Amniotic stem cell (primary cell): ENCODE measurements around the gene ZNF200.
"Not testable (repeated sequence)": the region's sequence is repeated elsewhere in the genome, so short reads cannot be mapped to it uniquely, and the experiment has no call there.

Source experiments
- DNase-seq: peaks from one replicate; lab custom pipeline; 2025; lab: John Stamatoyannopoulos, UW

The ZNF200 gene

DNA sequence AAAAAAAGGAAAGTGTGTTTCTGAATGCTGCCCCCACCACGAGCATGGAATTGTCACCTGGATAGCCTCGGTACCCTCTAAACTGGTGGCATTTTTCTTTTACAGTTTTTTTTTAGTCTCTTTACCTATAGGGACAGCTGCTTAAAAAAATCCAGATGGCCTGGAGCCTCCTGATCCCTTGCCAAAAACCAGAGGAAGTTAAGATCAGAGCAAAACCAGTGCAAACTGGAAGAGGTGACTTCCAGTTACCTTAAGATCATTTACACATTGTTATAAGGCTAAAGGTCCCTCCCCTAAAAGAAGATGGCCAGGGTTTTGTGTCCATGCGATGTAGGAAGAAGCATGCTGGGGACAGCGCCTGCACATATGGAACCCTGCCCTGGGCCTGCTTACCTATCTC lies 18.0 kb upstream of the ZNF200 start:
- DNase-seq: no peak

DNA sequence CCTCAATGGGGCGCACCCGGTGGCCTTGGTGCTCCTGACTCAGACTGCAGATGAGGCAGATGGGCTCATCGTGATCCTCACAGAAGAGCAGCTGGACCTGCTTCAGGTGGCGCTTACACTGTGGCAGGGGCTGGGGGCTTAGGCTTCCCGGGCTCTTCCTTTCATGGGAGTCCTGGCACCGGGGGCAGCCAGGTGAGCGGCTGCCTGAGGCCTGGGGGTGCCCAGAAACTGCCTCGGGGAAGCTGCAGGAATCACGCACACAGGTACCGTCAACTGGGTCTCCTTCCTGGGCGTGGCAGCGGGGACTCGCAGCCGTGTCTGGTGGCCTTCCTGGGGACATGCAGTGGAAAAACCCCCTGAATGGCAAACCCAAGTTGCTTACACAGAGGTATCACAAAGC lies 14.5 kb upstream of the ZNF200 start:
- no peak for DNase-seq

DNA sequence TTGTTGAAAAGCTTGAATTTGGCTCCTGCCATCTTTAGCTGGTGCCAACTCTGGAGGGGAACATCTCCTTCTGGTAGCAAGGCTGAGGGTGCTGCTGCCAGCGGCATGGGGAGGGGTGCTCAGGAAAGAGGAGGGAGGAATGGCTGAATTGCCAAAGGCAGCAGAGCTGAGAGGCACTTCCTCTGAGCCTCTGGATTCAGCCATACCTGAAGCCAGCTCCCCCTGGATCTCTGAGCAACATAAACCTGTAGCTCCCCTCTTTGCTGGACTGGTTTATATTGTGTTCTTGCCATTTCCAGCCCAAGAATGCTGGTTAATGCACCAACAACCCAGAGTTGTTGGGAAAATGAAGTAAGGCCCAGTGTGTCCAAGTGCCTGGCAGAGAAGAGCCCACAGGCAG lies 14.1 kb upstream of the ZNF200 start:
- DNase-seq: no peak

DNA sequence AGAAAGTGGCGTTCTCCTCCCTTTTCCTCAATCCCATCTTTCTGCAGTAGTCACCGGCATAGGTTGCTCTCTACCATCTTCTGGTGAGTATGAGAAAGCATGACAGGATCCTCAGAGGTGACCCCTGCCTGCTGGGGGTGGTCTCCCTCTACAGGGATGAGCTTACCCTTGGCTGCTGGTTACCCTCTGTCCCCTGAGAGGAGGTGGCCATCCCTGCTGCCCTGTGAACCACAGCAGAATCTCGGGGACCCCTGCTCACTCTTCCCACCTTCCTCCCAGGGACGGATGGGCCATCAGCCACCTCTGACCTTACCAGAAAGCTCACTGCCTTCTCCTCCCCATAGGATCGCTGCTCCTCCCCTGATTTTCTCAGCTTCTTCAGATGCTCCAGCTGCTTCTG lies 13.6 kb upstream of the ZNF200 start:
- DNase-seq: no peak

DNA sequence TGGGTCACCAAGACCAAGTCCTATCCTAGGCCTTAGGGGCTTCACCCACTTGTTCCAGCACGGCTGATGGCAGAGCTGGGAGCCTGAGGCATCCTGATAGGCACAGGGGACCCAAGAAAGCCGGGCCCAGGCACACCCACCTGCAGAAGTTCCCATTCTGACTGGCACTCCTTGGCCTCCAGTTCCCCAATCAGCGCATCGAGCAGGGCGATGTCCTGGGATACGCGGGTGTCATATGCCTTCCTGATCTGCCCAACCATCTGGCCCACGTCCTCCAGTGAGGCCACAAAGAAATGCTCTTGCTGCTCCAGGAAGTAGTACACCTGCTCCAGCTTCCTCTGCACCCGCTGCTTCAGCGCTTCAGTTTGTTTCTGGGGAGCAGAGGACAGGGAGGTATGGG lies 11.9 kb upstream of the ZNF200 start:
- DNase-seq: no peak

DNA sequence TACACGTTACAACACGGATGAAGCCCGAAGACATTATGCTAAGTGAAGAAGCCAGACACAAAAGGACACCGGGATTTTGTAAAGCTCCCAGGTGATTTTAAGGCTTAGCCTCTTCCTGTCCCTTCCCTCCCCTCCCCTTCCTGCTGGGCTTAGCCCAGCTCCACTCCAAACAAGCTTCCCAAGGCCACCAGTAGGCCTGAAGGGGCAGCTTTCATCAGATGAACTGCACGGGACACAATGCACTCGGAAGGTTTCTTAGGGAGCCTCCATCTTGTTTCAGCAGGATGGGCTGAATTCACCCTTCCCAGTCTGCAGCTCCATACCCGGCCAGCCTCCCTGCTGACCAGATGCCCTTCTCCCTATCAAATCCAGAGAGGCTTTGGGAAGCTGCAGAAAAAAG lies 11.0 kb upstream of the ZNF200 start:
- DNase-seq: no peak

DNA sequence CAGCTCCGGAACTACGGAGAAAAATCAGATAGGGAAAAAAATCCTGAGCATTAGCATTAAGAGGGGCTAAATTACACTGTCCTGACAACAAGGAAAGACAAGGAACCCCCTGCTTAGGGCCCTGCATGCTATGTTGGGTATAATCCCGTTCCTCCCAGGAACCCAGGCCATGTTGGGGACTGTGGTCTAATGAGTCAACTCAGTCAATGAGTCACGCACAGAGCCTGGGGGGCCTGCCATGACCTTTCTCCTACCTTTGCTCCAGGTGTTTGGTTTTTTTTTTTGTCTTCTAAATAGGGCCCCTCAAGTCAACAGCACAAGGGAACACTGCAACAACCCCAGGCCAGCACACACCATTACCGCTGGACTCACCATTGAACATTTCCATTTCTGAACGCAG lies 8.9 kb upstream of the ZNF200 start:
- DNase-seq: no peak

DNA sequence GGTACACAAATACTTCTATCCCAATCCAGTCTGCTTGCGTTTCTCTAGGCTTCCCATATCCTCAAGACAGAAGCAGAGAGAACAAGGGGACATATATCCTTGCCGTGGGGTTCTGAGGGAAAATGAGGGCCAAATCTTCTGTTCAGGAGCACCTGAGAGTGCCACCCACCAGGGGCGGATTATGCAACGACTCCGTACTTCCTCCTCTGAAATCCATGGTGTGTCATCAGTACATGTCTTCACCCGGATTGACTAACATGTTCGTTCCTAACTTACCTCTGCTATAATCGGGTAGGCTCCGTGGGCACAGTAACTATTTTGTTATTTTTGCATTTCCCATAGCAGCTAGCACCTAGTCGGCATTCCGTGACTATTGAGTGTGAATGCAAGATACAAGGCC lies 7.8 kb upstream of the ZNF200 start:
- no peak for DNase-seq

DNA sequence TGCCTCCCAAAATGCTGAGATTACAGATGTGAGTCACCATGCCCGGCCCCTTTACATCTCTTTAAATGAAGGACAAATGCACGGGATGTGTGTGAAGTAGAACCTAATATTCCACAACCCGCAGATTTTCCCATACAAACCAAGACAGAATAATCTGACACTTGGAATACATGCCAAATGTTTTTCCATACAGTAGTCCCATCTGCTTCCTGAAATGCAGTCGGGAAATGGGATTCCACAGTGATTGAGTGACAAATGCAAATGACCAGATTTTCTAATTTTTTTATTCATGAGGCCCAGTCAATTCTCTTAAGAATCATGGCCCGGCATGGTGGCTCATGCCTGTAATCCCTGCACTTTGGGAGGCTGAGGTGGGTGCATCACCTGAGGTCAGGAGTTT lies 6.8 kb upstream of the ZNF200 start:
- DNase-seq: no peak

DNA sequence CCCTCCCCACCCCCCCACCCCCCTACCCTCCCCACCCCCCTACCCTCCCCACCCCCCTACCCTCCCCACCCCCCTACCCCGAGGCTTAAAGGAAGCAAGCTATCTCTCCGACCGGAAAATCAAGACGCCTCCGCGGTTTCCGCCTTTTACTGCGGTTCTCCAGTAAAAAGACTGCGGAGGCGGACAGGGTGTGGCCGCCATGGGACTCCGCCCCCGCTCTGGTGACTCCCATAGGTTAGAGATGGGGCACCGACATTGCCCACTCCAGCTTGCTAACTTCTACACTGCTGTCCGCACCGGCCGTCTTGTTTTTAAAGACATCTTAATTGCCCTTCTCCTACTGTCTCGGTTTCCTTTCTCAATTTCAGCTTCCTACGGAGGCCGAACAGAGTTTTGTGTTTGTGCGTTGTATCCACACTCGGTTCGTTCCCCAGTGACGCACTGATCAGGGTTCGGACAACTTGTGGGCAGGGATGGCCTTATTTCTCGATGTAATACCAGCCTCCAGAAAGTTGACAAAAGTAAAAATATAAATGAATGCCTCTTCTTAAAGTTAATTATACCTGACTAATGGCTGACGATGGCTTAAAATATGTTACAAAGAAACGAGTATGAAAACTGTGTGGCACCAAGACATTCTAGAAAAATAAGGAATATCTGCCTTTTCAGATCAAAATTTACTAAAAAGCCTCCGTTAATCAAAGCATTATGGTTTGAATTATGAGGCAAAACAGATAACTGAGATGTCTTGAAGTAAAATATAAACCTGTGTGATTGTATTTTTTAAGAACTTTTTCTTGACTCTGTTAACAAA lies 1.1 kb upstream of the ZNF200 start:
- no peak for DNase-seq

DNA sequence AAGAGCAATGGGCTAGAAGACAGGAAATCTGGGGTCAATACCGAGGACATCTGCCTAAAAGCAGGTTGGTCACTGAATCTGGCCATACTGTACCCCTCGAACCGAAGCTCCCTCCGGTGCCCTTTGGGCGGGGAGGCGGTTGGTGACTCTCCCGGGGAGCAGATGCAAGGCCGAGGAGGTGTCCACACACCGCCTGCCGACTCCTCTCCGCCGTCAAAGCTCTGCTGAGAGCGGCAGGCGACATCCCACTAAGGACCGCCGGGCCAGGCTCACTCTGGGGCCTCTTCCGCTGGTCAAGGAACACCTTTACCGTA lies 458 bp downstream of the ZNF200 start:
- DNase-seq: no peak

DNA sequence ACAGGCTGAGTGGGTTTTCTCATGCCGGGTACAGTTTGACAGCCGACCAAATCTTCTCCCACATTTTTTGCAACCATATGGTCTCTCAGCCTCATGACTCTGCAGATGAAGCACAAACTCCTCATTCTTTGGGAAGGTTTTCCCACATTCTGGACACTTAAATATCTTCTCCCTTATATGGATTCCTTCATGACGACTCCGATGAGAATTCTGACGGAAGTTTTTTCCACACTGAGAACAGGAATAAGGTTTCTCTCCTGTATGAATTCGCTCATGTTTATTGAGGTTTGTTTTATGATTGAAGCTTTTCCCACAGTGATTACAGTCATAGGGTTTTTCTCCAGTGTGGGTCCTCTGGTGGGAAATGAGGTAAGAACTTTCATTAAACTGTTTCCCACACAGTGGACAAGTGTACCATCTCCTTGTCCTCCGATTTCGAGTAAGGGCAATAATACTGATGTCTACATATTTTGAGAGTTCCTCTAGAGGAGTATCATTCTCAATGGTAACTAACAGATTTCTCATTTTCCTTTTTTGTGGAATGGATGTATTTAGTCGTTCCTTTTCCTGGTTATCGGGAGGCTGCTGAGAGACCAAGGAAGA lies 10.9 kb downstream of the ZNF200 start:
- no peak for DNase-seq

DNA sequence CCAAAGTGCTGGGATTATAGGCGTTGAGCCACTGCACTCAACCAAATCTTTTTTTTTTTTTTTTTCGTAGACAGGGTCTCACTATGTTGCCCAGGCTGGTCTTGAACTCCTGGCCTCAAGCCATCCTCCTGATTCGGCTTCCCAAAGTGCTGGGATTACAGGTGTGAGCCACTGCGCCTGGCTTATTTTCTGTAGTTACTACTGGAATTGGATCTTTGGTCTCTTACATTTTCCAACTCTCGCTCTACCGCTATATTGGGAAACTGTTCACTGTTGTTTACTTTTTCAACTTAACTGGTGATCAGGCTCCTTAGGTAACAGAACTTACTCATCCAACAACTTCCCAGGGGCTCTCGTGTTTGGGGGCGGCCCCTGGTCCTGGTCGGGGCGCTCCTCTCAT lies 14.1 kb downstream of the ZNF200 start:
- DNase-seq: no peak

DNA sequence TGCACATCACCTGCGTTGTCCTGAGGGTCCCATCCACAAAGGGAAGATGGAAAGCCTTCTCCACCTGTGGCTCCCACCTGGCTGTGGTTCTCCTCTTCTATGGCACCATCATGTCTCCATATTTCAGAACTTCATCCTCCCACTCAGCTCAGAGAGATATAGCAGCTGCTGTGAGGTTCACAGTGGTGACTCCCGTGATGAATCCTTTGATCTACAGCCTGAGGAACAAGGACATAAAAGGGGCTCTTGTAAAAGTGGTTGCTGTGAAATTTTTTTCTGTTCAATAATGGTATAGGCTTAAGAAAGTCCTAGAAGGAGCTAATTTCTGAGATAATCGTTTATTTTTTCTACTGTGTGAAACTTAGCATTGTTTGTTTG lies 18.7 kb downstream of the ZNF200 start:
- no peak for DNase-seq

DNA sequence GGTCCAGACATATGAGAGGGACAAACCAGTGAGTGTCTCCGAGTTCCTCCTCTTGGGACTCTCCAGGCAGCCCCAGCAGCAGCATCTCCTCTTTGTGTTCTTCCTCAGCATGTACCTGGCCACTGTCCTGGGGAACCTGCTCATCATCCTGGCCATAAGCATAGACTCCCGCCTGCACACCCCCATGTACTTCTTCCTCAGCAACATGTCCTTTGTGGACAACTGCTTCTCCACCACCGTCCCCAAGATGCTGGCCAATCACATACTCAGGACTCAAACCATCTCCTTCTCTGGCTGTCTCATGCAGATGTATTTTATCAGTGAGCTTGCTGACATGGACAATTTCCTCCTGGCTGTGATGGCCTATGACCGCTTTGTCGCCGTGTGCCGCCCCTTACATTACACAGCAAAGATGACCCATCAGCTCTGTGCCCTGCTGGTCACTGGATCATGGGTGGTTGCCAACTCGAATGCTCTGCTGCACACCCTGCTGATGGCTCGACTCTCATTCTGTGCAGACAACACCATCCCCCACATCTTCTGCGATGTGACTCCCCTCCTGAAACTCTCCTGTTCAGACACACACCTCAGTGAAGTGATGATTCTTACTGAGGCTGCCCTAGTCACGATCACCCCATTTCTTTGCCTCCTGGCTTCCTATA lies 19.2 kb downstream of the ZNF200 start:
- no peak for DNase-seq

DNA sequence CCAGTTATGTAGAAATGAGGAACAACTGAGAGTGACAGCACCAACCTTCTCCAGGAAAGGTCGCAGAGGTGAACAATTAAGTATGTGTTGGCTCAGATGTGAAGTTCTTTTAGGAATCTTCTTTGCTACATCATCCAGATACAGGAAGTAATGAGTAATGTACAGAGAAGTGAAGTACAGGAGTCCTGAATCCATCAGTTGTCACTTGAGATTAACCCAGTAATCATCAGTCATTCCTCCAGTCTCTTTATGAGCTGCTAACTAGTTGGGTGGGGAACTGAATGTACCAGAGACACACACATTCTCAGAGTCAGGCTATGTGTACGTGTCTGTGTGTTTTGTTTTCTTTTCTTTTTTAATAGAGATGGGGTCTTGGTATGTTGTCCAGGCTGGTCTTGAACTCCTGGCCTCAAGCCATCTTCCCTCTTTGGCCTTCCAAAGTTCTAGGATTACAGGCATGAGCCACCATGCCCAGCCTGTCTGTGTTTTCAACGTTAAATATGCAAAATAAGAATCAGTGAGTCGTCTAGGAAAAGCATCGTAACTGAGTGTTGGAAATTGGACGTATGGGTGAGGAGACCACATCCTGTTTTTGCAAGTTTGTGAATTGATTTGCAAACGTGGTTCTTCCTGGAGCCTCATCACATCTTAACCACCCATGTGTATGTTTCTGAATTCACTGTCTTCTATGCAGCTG lies 19.9 kb downstream of the ZNF200 start:
- no peak for DNase-seq

DNA sequence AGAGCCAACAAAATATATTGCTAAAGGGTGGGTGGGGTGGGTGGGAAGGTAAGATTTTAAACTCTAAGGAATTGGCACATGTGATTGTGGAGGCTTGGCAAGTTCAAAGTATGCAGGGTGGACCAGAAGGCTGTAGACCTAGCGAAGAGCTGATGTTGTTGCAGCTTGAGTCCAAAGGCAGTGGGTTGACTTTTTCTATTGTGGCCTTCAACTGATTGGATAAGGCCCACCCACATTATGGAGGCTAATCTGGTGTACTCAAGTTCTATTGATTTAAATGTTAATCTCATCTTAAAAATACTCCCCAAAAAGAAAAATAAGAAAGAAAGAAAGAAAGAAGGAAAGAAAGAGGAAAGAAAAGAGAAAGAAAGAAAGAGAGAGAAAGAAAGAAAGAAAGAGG lies 22.4 kb downstream of the ZNF200 start:
- DNase-seq: no peak

DNA sequence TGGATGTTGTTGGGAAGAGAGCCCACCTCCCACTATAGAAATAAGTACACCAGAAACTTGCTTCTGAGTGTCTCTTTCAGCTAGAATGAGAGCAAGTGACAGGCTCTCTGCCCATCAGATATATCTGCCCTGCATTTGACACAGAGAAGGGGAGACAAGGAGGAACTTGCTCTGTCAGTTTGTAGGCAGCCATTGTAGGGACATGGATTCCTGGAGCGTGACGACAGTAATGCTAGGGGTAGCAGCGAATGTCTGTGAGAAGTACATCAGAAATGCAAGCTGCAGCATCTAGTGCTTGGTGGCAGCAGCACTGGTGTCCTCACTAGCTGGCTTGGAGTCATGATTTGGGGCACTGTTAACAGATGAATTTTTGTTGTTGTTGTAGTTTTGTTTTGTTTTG lies 23.0 kb downstream of the ZNF200 start:
- no peak for DNase-seq

DNA sequence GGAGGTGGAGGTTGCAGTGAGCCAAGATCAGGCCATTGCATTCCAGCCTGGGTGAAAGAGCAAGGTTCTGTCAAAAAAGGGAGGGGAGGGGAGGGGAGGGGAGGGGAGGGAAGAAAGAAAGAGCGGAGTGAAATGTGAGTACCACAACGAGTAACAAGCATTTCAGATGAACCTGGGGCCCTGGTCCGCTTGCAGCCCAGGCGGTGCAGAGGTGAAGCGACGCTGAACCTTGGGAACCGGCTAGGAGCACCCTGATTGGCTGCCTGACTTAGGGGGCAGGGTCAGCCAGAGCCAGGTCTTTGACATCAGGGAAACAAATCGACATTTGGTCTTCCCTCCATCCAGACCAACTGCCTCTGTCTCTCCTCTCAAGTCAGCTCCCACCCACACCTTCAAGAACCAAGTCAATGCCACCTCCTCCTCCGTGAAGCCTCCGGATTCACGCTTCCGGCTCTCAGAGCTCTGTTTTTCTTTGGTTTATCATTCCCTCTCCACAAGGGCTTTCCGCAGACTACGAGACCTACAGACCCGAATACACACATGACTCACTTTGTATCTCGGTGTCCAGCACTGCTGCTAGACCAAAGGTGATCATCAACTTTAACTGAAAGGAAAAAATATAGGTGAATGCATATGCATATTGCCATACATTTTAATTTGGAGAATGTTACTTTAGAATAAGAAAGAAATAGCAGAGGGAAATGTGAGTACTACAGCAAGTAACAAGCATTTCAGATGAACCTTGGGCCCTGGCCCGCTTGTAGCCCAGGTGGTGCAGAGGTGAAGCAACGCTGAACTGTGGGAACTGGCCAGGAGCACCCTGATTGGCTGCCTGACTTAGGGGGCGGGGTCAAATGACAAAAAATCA lies 27.6 kb downstream of the ZNF200 start:
- no peak for DNase-seq

DNA sequence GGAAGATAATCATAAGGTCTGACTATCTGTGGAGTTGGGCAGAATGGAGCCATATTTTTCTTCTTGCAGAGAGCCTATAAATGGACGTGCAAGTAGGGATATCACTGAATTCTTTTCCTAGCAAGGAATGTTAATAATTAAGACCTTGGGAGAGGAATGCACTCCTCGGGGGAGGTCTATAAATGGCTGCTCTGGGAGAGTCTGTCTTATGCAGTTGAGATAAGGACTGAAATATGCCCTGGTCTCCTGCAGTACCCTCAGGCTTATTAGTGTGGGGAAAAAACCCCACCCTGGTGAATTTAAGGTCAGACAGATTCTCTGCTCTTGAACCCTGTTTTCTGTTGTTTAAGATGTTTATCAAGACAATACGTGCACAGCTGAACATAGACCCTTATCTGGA lies 29.0 kb downstream of the ZNF200 start:
- not testable (repeated sequence) for DNase-seq

DNA sequence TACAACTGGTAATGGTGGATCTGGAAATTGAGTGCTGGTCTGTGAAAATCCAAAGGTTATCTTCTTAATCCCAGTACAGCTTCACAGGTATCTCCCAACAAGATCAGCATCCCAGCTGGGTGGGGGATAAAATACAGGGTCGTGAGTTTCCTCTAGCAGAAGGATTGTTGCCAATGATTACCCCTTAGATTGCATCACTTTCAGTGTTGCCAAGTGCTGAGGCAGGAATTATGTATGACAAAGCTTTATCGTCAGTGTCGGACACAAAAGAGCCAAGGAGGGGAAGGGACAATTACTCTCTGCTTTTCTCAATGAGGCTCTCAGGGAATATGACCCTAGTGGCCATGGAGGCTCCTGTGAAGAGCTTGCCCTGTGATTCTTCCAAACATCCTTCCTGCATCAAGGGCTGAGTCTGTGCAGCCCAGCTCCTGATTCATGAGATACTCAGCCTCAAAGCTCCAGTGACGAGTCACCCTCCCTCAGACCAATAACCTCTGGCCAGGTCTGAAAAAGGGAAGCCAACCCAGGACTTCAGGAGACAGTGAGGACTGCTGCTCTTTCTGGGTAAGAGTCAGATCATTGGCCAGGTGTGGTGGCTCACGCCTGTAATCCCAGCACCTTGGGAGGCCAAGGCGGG lies 31.9 kb downstream of the ZNF200 start:
- no peak for DNase-seq
